ENCODE data around the gene SUPT3H.
"Not testable (repeated sequence)": the region's sequence is repeated elsewhere in the genome, so short reads cannot be mapped to it uniquely, and the experiment has no call there.

The SUPT3H gene

DNA sequence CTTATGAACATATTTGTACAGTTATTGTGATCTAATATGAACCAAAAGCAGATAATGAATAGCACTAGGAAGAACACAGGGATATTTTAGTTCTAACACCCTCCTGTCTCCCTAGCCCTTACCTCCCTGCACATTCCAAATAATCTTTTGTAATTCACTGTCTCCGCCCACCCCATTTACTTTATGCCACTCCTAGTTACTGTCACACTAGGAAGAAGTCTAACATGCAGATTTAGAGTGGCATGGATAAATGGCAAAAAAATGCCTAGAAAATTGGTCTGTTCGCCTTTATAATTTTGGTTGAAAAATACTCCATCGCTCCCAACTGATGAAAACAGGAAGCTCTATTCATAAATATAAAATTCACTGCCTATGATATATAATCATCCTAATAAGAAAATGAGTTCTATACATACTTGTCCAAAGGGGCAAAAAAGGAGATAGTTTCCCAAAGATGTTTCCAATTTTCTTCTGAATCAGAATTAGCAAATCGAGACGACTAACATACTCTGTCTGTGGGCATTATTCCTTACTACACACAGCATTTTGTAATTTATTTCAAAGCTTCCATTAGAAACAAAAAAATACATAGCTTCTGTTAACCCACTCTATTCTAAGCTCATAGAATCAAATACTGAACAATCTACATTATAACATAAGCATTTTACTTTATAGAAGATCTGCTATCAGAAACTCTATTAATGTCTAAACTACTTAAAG is 50.9 kb downstream of the SUPT3H start:
- no peak for DNase-seq (ENCODE audit: low read depth in 2 of 2)

DNA sequence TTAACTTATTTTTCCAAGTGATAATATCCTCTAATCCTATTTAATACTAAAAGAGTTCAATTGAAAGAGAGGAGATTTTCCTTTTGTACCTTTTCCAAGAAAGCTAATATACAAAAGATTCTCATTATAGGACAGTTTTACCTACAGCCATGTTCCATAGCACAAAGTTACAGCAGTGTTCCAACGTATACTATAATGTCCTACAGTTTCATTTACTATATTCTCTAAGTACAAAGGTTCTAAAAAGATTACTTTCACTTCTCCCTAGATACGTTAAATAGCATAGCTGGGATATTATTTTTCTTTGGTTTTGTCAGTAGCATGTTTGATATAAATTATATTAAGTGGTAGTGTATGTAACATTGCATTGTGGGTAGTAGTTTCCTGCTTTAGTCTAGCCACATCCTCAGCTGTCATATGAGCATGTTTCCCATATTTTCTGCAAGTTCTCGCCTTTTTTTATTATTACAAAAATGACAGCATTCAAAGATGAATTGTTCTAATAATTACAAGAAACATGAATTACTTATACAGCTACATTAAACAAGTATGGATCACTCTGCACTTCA is 54.0 kb downstream of the SUPT3H start:
- DNase-seq (ENCODE audit: low read depth in 2 of 2) = no peak

DNA sequence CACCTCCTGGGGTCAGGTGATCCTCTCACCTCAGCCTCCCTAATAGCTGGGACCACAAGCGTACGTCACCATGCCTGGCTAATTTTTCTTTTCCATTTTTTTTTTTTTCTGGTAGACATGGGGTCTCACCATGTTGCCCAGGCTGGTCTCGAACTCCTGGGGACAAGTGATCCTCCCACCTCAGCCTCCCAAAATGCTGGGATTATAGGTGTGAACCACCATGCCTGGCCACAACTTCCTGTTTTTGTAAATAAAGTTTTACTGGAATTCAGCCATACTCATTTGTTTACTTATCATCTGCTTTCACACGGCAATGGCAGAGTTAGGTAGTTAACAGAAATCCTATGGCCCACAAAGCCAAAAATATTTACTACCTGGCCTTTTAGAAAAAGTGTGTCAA is 57.4 kb downstream of the SUPT3H start:
- DNase-seq (ENCODE audit: low read depth in 2 of 2) = no peak

DNA sequence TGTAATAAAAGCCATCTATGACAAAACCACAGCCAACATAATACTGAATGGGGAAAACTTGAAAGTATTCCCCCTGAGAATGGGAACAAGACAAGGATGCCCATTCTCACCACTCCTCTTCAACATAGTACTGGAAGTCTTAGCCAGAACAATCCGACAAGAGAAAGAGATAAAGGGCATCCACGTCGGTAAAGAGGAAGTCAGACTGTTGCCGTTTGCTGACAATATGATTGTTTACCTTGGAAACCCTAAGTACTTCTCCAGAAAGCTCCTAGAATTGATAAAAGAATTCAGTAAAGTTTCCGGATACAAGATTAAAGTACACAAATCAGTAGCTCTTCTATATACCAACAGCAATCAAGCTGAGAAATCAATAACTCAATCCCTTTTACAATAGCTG is 63.6 kb downstream of the SUPT3H start:
- no peak for DNase-seq (ENCODE audit: low read depth in 2 of 2)

DNA sequence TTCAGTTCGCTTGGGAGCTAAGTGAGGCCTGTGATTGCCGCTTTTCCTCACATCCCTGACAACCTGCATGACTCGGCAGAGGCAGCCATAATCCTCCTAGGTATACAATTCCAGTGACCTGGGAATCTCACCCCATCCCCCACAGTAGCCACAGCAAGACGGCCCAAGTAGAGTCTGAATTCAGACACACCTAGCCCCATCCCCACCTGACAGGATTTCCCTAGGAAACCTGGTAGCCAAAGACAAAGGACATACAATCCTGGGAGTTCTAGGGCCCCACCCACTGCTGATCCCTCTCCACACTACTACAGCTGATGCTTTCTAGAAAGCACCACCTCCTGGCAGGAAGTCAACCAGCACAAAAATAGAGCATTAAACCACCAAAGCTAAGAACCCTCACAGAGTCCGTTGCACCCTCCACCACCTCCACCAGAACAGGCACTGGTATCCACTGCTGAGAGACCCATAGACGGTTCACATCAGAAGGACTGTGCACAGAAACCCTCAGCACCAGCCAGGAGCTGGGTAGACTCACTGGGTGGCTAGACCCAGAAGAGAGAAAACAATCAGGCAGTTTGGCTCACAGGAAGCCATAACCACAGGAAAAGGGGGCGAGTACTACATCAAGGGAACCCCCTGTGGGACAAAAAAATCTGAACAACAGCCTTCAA is 67.5 kb downstream of the SUPT3H start:
- DNase-seq (ENCODE audit: low read depth in 2 of 2) = peak in 1 of 2 donors; percentile 5

DNA sequence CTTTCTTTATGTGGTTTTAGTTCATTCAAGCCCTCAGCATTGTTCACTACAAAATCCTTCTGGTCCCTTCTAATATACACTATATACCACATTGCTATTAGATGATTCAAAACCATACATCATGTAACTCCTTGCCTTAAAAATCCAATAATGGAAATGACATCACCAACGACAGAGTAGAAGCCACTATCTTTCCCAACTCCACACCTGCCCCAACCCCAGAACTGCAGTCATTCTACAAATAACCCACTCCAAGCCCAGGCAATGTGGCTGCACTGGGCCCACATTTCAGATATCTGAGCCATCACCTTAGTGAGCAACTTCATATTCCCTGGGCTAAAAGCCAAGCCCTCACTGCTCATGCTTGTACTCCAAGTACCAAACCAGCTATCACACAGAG is 72.2 kb downstream of the SUPT3H start:
- DNase-seq (ENCODE audit: low read depth in 2 of 2) = no peak

DNA sequence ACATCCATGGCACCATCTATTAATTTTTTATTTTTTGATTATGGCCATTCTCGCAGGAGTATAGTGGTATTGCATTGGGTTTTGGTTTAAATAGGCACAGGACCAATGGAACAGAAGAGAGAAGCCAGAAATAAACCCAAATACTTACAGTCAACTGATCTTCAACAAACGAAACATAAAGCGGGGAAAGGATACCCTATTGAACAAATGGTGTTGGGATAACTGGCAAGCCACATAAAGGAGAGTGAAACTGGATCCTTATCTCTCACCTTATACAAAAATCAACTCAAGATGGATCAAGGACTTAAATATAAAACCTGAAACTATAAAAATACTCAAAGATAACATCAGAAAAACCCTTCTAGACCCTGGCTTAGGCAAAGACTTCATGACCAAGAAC is 74.9 kb downstream of the SUPT3H start:
- DNase-seq (ENCODE audit: low read depth in 2 of 2) = no peak

DNA sequence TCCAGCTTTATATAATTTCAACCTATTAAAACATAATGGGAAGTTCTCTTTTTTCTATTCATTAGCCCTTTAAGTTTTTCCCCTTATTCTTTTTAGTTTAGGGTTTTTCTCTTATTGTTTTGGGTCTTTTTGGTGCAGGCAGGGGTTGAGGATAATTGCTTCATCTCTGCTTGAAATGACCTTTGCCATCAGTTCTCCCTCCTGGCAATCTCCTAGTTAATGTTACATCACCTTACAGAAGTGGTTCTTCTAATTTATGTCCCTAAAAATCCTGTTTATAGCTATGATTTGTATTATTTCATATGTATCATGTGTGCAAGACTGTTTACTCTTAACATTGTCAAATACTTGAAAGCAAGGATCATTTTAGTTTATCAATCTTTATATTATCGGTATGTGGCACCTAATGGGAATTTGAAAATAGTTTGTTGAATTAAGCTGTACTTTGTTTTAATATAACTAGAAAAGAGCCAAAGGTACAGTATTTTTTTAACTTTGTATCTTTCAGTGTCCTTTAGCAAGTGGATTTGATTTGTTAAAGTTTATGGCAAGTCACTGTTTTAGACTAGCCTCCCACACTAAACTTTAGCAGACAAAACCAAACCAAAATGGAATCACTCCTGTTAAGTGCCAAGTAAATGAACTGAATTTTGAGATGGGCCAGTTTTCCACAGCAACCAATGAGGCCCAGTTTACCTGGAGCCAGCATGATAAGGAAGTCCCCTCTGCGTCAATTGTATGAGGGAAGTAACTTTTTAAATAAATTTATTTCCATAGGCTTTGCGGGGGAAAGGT is 76.2 kb downstream of the SUPT3H start:
- DNase-seq (ENCODE audit: low read depth in 2 of 2) = no peak

DNA sequence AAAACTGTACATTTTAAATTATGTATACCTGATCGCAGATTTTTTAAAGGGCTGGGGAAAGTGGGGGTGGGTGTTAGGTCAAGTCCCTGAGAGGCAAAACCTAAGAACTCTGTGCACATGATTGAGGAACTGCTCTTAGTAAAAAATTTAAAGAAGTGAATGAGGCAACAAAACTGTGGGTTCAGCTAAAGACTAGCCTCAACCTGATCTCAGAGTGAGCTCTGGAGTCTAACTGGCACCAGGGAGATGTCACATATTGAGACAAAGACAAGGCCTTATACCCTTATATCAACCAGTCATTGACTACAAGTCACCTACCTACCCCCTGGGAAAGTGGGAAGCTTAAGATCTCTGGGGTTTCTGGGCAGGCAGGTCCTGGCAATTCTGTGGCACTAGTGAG is 77.0 kb downstream of the SUPT3H start:
- DNase-seq (ENCODE audit: low read depth in 2 of 2) = no peak

DNA sequence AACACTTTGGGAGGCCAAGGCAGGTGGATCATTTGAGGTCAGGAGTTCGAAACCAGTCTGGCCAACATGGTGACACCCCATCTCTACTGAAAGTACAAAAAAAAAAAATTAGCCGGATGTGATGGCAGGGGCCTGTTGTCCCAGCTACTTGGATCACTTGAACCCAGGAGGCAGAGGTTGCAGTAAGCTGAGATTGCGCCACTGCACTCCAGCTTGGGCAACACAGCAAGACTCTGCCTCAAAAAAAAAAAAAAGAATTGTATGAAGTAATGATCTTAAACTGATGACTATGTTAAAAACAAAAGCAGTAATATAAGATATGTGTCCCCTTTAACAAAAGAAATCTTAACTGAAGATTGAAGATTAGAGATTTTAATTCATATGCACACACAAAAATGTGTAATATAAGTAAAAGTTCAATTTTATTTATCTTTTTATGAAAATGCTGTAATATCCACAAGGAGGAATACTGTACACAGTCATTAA is 78.6 kb downstream of the SUPT3H start:
- DNase-seq (ENCODE audit: low read depth in 2 of 2) = no peak

DNA sequence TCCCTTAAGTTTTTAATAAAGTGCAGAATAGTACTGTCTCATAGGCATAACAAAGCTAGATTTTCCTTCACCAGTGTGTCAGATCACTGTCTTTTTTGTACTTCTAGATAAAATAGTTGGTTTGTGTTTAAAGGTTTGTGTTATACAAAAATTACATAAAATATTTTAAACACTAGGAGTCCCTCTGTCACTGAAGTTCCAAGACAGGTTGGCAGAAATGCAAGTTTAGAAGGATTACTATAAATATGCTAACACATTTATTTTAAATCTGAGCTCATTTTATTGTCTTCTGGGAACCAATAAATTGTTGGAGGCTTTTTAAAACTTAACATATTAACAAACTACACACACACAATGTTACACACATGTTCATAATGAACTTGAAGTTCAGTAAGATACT is 80.4 kb downstream of the SUPT3H start:
- no peak for DNase-seq (ENCODE audit: low read depth in 2 of 2)

DNA sequence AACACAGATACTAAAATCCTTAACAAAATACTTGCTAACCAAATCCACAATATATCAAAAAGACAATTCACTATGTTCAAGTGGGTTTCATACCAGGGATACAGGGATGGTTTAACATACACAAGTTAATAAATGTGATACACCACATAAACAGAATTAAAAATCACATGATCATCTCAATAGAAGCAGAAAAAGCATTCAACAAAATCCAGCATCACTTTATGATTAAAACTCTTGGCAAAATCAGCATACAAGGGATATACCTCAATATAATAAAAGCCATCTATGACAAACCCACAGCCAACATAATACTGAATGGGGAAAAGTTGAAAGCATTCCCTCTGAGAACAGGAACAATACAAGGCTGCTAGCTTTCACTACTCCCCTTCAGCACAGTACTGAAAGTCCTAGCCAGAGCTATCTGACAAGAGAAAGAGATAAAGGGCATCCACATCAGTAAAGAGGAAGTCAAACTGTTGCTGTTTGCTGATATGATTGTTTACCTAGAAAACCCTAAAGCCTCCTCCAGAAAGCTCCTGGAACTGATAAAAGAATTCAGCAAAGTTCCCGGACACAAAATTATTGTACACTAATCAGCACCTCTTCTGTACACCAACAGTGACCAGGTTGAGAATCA is 83.6 kb downstream of the SUPT3H start:
- not testable (repeated sequence) for DNase-seq (ENCODE audit: low read depth in 2 of 2)

DNA sequence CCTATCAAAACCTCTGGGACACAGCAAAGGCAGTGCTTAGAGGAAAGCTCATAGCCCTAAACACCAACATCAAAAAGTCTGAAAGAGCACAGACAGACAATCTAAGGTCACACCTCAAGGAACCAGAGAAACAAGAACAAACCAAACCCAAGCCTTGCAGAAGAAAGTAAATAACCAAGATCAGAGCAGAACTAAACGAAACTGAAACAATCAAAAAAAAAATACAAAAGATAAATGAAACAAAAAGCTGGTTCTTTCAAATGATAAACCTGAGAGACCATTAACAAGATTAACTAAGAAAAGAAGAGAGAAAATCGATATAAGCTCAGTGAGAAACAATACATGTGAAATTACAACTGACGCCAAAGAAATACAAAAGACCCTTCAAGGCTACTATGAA is 84.4 kb downstream of the SUPT3H start:
- DNase-seq (ENCODE audit: low read depth in 2 of 2) = no peak

DNA sequence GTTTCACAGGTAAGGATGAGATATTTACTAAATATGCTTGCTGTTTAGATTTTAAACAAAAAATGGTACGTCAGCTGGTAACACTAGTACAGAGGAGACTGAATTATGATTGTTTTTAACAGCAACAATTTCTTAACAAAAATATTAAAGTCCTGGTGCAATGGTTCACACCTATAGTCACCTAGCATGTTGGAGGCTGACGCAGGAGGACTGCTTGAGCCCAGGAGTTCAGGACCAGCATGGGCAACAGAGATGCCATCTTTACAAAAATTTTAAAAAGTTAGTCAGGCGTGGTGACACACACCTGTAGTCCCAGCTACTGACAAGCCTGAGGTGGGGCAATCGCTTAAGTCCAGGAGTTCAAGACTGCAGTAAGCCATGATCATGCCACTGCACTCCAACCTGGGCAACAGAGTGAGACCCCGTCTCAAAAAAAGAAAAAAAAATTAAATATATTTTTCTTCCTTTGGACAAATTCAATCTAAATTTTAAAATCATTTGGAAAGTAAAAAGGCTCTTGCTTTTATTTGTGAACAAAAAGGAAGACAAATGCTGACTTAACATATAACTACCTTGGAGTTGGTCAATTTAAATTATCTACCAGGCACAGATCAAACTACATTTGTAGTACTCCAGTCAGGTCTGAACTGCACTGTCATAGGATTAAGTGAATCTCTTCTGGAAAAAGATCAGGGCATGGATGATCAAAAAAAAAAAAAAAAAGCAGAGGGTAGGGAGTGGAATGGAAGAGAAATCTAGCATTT is 87.8 kb downstream of the SUPT3H start:
- DNase-seq (ENCODE audit: low read depth in 2 of 2) = no peak

DNA sequence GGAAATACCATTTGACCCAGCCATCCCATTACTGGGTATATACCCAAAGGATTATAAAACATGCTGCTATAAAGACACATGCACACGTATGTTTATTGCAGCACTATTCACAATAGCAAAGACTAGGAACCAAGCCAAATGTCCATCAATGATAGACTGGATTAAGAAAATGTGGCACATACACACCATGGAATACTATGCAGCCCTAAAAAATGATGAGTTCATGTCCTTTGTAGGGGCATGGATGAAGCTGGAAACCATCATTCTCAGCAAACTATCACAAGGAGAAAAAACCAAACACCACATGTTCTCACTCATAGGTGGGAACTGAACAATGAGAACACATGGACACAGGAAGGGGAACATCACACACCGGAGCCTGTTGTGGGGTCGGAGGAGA is 91.0 kb downstream of the SUPT3H start:
- DNase-seq (ENCODE audit: low read depth in 2 of 2) = not testable (repeated sequence)

DNA sequence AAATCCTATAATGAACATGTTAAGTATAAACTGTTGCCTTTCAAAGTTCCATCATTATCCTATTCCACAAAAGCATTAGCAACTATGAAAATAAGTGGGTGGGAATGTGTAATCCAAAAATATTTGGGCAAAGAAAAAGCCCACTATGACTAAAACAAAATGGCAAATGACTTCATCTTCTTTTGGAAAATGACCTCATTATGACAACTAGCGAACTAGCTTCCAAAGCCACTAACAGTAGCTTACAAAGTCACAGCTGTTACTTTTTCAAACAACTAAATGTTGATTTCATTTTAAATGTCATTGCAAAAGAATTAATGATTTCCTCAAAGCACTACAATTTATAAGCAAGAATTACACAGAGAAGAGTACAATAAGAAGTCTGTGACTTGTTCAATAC is 99.4 kb downstream of the SUPT3H start:
- DNase-seq (ENCODE audit: low read depth in 2 of 2) = no peak

DNA sequence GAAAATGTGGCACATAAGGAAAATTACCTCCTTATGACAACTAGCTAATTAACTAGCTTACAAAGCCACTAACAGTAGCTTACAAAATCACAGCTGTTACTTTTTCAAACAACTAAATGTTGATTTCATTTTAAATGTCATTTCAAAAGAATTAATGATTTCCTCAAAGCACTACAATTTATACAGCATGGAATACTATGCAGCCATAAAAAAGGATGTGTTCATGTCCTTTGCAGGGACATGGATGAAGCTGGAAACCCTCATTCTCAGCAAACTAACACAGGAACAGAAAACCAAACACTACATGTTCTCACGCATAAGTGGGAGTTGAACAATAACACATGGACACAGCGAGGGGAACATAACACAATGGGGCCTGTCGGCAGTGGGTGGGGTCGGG is 100.0 kb downstream of the SUPT3H start:
- not testable (repeated sequence) for DNase-seq (ENCODE audit: low read depth in 2 of 2)

DNA sequence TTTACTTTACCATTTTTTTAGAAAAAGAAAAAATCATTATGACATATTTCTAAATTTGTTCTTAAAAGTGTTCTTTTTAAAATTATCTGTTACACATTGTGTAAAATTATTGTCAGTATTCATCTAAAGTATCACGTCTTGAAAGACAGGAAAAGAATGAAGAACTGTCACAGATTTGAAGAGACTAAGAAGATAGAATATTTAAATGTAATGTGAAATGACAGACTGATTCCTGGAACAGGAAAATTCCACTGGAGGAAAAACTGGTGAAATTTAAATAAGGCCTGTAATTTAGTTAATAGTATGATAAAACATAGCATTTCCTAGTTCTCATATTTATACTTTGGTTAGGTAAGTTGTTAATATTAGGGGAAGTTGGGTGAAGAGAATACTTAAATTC is 102.4 kb downstream of the SUPT3H start:
- no peak for DNase-seq (ENCODE audit: low read depth in 2 of 2)

DNA sequence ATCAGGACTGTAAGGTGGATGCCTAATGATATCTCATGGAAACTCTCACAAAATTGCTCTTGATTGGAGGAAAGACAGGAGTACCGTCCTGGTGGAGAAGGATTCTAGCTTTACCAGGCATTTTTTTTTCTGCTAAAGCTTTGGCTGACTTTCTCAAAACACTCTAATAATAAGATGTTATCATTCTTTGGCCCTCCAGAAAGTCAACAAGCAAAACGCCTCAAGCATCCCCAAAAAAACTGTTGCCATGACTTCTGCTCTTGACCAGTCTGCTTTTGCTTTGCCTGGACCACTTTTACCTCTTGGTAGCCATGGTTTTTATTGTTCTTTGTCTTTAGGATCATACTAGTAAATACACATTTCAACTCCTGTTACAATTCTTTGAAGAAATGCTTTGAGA is 105.1 kb downstream of the SUPT3H start:
- DNase-seq (ENCODE audit: low read depth in 2 of 2) = no peak

DNA sequence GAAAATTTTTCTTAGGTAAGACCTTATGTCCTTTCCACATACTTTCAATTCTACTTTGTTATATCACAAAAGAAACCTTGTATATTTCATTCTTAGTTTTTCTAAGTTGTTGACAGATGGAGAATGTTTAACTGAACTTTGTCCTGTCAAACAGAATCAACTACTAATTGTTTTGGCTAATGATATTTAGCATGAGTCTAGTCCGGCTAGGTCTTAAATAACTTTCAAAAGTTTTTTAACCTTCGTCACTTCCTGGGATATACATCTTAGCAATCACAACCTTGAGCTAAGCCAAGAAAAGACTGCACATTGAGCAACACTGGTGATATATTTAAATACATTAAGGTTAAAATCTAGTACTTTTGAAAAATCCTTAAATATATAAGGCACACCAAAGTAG is 112.5 kb downstream of the SUPT3H start:
- DNase-seq (ENCODE audit: low read depth in 2 of 2) = no peak

DNA sequence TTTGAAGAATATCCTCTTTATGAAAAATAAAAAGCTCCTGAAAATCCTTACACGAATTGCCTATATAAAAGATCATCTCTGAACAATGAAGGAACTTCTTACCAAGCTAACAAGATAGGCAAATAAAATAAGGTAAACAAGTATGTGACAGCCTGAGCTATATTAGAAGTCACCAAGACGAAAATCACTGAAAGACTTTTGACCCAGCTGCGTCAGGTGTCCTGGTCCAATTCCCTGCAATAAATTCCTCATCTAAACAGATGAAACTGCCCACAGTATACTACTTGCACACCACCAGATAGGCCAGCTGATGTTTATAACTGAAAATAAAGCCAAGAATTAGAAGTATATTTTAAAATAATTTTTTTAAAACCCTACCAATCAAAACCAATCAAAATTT is 117.0 kb downstream of the SUPT3H start:
- no peak for DNase-seq (ENCODE audit: low read depth in 2 of 2)
